Neural crest cell (in vitro differentiated cells): ENCODE data around the gene SMURF2. TPM values are rescaled to one million over a fixed set of nuclear protein-coding genes. Genes with fewer than 3 reads are reported as not detected.

Experiments
- DNase-seq: peaks from one replicate; pipeline ENCODE4 v3.0.0; 2021; ENCODE audit warnings: low read depth, mixed read lengths, low spot score
- H3K27ac Mint-ChIP-seq: one replicate; pipeline ENCODE4 v1.8.0; 2021; ENCODE audit warnings: mild to moderate bottlenecking, mixed read lengths; ENCODE audit not compliant: unreplicated experiment
- H3K27me3 Mint-ChIP-seq: 2 replicates; pipeline ENCODE4 v1.8.0; 2021; ENCODE audit warnings: low read depth, mild to moderate bottlenecking, mixed read lengths
- H3K36me3 Mint-ChIP-seq: 2 replicates; pipeline ENCODE4 v1.8.0; 2021; ENCODE audit warnings: low read depth, mild to moderate bottlenecking, mixed read lengths
- H3K4me1 Mint-ChIP-seq: 2 replicates; pipeline ENCODE4 v1.8.0; 2021; ENCODE audit warnings: mixed read lengths
- H3K4me3 Mint-ChIP-seq: one replicate; pipeline ENCODE4 v1.8.0; 2021; ENCODE audit warnings: mild to moderate bottlenecking, mixed read lengths
- H3K9me3 Mint-ChIP-seq: 2 replicates; pipeline ENCODE4 v1.8.0; 2021; ENCODE audit warnings: mixed read lengths
- CTCF ChIP-seq: fragments of 200-600 bp; sonication (generic); conservative IDR thresholded peaks from 2 replicates; pipeline ENCODE4 v1.5.0; 2021; ENCODE audit warnings: antibody characterized with exemption, mild to moderate bottlenecking
- total RNA-seq: library from RNA; stranded (reverse); gene quantifications from 2 replicates; pipeline ENCODE4 v1.2.1, GENCODE V29; 2021

SMURF2 gene
- total RNA-seq, 1 donor from 2014 or later = 32.7 TPM

GRCh38 chr17:64653985-64654355 lies 8.1 kb downstream of the SMURF2 start:
- peaks cover 6% of the 10 kb centered on the region for H3K9me3 Mint-ChIP-seq
- no peak for DNase-seq
- H3K4me3 Mint-ChIP-seq = no peak overlapping the region
- peaks cover 3% of the 10 kb centered on the region for H3K36me3 Mint-ChIP-seq
- H3K27me3 Mint-ChIP-seq = no peaks in the 10 kb centered on the region
- H3K27ac Mint-ChIP-seq = no peak overlapping the region
- H3K4me1 Mint-ChIP-seq = peaks cover 18% of the 10 kb centered on the region
- TF ChIP-seq CTCF = no peak

GRCh38 chr17:64653325-64653984 lies 8.7 kb downstream of the SMURF2 start:
- H3K4me3 Mint-ChIP-seq = no peak overlapping the region
- peaks cover 17% of the 10 kb centered on the region for H3K4me1 Mint-ChIP-seq
- H3K27ac Mint-ChIP-seq = peak overlapping the region; percentile 68
- TF ChIP-seq CTCF = no peak
- peaks cover 6% of the 10 kb centered on the region for H3K9me3 Mint-ChIP-seq
- DNase-seq = no peak
- peaks cover 3% of the 10 kb centered on the region for H3K36me3 Mint-ChIP-seq
- no peaks in the 10 kb centered on the region for H3K27me3 Mint-ChIP-seq

GRCh38 chr17:64651889-64652288 lies 10.2 kb downstream of the SMURF2 start:
- H3K27me3 Mint-ChIP-seq = no peaks in the 10 kb centered on the region
- no peak overlapping the region for H3K27ac Mint-ChIP-seq
- H3K4me3 Mint-ChIP-seq = no peak overlapping the region
- H3K9me3 Mint-ChIP-seq = peaks cover 6% of the 10 kb centered on the region
- DNase-seq = no peak
- no peak for TF ChIP-seq CTCF
- H3K36me3 Mint-ChIP-seq = peaks cover 3% of the 10 kb centered on the region
- H3K4me1 Mint-ChIP-seq = peaks cover 15% of the 10 kb centered on the region

GRCh38 chr17:64648234-64648633 lies 13.9 kb downstream of the SMURF2 start:
- no peaks in the 10 kb centered on the region for H3K9me3 Mint-ChIP-seq
- peaks cover 6% of the 10 kb centered on the region for H3K4me1 Mint-ChIP-seq
- no peaks in the 10 kb centered on the region for H3K27me3 Mint-ChIP-seq
- no peaks in the 10 kb centered on the region for H3K36me3 Mint-ChIP-seq
- H3K4me3 Mint-ChIP-seq = no peak overlapping the region
- DNase-seq = no peak
- TF ChIP-seq CTCF = no peak
- H3K27ac Mint-ChIP-seq = no peak overlapping the region

- H3K27me3 Mint-ChIP-seq = no peaks in the 10 kb centered on the region
- no peaks in the 10 kb centered on the region for H3K9me3 Mint-ChIP-seq
- no peak overlapping the region for H3K27ac Mint-ChIP-seq
- no peak for TF ChIP-seq CTCF
- H3K4me3 Mint-ChIP-seq = no peak overlapping the region
- H3K36me3 Mint-ChIP-seq = no peaks in the 10 kb centered on the region
- peaks cover 6% of the 10 kb centered on the region for H3K4me1 Mint-ChIP-seq
- no peak for DNase-seq
Measured at GRCh38 chr17:64647817-64648216, 14.3 kb downstream of the SMURF2 start.
